ENCODE data around the gene OR2A14. TPM values are rescaled to one million over a fixed set of nuclear protein-coding genes. Genes with fewer than 3 reads are reported as not detected.

Gene OR2A14
- total RNA-seq, 6 experiments from 2014 or later = not detected

DNA sequence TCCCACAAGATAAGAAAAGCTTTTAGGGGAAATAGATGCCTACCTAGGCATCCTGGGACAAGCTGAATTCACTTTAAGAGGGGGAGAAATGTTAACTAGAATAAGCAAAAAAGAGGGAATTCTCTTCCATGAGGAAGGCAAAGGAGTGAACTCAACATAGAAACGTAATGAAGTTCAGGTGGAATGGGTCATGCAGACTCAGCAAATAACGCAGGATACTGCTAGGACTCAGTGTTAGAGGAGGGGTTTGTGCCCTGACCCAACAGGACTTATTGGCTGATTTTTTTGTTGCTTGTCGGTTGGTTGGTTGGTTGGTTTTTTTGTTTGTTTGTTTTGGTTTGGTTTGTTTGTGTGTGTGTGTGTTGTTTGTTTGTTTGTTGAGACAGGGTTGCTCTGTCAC is 9.3 kb downstream of the OR2A14 start:
- Mint-ChIP-seq H3K27ac (no peak overlapping the region), H3K4me1 (ENCODE audit: low read depth) (no peaks in the 10 kb centered on the region), H3K27me3 (ENCODE audit: insufficient read depth) (peaks cover 1% of the 10 kb centered on the region), H3K4me3 (no peak overlapping the region), H3K36me3 (ENCODE audit: low read depth) (no peaks in the 10 kb centered on the region), H3K9me3 (no peaks in the 10 kb centered on the region)
- DNase-seq = no peak
- TF ChIP-seq, protein P1, sequence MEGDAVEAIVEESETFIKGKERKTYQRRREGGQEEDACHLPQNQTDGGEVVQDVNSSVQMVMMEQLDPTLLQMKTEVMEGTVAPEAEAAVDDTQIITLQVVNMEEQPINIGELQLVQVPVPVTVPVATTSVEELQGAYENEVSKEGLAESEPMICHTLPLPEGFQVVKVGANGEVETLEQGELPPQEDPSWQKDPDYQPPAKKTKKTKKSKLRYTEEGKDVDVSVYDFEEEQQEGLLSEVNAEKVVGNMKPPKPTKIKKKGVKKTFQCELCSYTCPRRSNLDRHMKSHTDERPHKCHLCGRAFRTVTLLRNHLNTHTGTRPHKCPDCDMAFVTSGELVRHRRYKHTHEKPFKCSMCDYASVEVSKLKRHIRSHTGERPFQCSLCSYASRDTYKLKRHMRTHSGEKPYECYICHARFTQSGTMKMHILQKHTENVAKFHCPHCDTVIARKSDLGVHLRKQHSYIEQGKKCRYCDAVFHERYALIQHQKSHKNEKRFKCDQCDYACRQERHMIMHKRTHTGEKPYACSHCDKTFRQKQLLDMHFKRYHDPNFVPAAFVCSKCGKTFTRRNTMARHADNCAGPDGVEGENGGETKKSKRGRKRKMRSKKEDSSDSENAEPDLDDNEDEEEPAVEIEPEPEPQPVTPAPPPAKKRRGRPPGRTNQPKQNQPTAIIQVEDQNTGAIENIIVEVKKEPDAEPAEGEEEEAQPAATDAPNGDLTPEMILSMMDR (IDR thresholded peaks at IDR 0.05) = no peak

DNA sequence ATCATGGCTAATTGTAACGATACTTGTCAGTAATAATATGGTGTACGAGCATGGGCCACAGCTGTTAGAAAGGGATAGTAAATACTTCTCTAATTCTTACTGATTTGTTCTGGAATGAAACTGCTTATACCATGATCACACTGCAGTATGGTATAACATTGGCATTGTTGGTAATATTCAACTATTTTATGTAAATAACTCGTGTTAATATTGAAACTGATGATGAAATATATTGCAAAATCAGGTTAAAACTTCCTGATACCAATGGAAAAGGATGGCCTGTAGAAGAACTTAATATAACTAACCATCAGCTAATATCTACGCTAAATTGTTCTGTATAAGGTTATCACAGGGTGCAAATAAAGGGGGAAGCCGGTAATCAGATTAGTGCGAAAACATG is 10.3 kb downstream of the OR2A14 start:
- DNase-seq = no peak
- Mint-ChIP-seq H3K27ac (no peak overlapping the region), H3K27me3 (ENCODE audit: insufficient read depth) (no peaks in the 10 kb centered on the region; the same call in 1 of the 2 replicates), H3K36me3 (ENCODE audit: low read depth) (no peaks in the 10 kb centered on the region), H3K9me3 (no peaks in the 10 kb centered on the region), H3K4me1 (ENCODE audit: low read depth) (no peaks in the 10 kb centered on the region), H3K4me3 (no peak overlapping the region)
- TF ChIP-seq, protein P1 (IDR thresholded peaks at IDR 0.05) = no peak

DNA sequence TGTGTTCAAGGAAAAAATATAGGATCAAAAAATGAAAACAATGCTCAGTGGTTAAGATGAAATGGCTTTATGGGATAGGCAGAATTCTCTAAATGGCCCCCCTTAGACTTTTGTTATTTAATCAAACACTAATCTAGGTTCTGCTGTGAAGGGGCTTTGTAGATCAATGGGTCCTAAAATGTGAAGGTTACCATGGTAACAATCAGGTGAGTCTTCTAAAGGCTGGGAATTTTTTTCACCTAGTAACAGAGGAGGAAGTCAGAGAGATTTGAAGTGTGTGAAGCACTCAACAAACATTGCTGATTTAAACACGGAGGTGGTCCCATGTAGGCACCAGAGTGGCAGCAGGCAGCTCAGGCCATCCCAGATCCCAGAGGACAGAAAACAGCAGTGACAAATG is 11.1 kb downstream of the OR2A14 start:
- H3K9me3 Mint-ChIP-seq = no peaks in the 10 kb centered on the region
- no peaks in the 10 kb centered on the region for H3K36me3 Mint-ChIP-seq (ENCODE audit: low read depth)
- H3K27ac Mint-ChIP-seq = no peak overlapping the region
- no peak overlapping the region for H3K4me3 Mint-ChIP-seq
- no peaks in the 10 kb centered on the region for H3K4me1 Mint-ChIP-seq (ENCODE audit: low read depth)
- DNase-seq = no peak
- TF ChIP-seq, protein P1 (IDR thresholded peaks at IDR 0.05) = no peak
- H3K27me3 Mint-ChIP-seq (ENCODE audit: insufficient read depth) = no peaks in the 10 kb centered on the region; the same call in 1 of the 2 replicates

DNA sequence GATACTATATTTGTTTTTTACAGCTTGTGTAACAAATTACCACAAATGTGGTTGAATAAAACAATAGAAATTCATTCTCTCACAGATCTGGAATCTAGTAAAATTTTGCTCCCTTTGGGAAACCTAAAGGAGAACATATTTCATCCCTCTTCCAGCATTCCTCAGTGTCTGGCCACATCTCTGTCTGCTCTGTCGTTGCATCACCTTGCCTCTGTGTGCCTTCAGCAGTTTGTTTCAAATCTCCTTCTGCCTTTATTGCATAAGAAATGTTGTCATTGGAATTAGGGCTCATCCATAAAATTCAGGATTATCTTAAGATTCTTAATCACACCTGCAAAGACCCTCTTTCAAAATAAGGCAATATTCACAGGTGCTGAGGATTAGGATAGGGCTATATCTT is 14.5 kb downstream of the OR2A14 start:
- no peaks in the 10 kb centered on the region for H3K36me3 Mint-ChIP-seq (ENCODE audit: low read depth)
- H3K27ac Mint-ChIP-seq = no peak overlapping the region
- no peak for DNase-seq
- no peaks in the 10 kb centered on the region for H3K27me3 Mint-ChIP-seq (ENCODE audit: insufficient read depth)
- TF ChIP-seq, protein P1 (IDR thresholded peaks at IDR 0.05) = no peak
- H3K4me3 Mint-ChIP-seq = no peak overlapping the region
- peaks cover 5% of the 10 kb centered on the region; the same call in 1 of the 2 replicates for H3K9me3 Mint-ChIP-seq
- H3K4me1 Mint-ChIP-seq (ENCODE audit: low read depth) = no peaks in the 10 kb centered on the region

DNA sequence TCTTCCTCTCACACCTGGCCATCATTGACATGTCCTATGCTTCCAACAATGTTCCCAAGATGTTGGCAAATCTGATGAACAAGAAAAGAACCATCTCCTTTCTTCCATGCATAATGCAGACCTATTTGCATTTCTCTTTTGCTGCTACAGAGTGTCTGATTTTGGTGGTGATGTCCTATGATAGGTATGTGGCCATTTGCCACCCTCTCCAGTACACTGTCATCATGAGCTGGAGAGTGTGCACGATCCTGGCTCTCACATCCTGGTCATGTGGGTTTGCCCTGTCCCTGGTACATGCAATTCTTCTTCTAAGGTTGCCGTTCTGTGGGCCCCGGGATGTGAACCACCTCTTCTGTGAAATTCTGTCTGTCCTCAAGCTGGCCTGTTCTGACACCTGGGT is 19.2 kb downstream of the OR2A14 start:
- no peak overlapping the region for H3K27ac Mint-ChIP-seq
- no peaks in the 10 kb centered on the region for H3K27me3 Mint-ChIP-seq (ENCODE audit: insufficient read depth)

More for the DNA sequence above, 19.2 kb downstream of the OR2A14 start:
- Mint-ChIP-seq H3K4me1 (ENCODE audit: low read depth) (no peaks in the 10 kb centered on the region), H3K4me3 (no peak overlapping the region), H3K9me3 (peaks cover 11% of the 10 kb centered on the region; the same call in 1 of the 2 replicates), H3K36me3 (ENCODE audit: low read depth) (no peaks in the 10 kb centered on the region)
- TF ChIP-seq, protein P1 (IDR thresholded peaks at IDR 0.05) = no peak
- no peak for DNase-seq
